ENCODE results near the gene INS. TPM values are rescaled to one million over a fixed set of nuclear protein-coding genes. Genes with fewer than 3 reads are reported as not detected.

INS gene
- total RNA-seq, 4 donors from 2014 or later = not detected

DNA sequence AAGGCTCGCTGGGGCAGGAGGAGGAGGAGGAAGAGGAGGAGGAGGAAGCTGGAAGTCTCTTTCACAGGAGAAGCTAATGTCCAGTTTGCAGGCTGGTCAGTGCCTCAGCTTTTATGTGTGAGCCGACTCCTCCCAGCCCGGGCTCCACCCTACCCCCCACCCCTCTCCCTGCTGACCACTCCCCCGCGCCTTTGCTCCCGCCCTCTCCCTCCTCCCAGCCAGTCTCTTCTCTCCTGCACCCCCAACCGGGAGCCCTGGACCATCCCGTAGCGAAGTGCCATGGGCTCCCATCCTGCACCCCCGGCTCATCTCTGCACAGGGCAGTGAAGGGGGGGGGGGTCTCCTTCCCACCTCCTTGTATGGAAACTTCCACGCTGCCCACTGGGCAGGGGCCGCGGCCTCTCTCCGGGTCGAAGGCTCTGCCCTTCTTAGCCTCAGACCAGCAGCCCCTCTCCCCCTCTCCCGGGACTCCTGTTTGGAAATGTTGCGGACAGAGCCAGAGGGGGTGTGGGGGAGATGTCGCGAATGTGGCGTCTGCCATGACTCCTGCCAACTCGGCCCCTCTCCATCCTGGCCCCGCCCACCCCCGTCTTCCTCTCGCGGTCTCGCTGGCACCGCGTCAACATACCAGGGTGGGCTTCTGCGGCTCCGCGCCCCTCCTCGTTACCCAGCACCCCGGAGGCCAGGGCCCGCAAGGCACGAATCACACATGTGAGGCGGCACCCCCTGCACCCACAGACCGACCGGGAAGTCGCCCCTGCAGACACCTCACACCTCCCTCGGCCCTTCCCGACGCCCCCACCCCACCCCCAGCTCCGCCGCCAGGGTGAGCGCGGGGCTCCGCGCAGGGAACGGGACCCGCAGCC, 23.6 kb downstream of the INS start:
- H3K4me1 ChIP-seq = peaks cover 0 to 34% (median 8%) of the 10 kb centered on the region in 4 donors
- 5% methylated on average over 46 of the region's 50 CpGs; no CpG with 5 or more reads in 1 of the 2 donors for WGBS, 2 donors (ENCODE audit: low coverage in 1 of 2)
- intact Hi-C loops (cut with DNase I; ENCODE audit: low total_unique reads) (no loop called here), in situ Hi-C loops (cut with MboI; ENCODE audit: low pct_ligation_motif_present in 1 of 4, low pct_unique_long_range_greater_than_20kb in 1 of 4, low sequenced_read_pairs in 3 of 4) (no loop called here)
- no peaks in the 10 kb centered on the region for H3K9me3 ChIP-seq
- H3K36me3 ChIP-seq = no peaks in the 10 kb centered on the region
- H3K27me3 ChIP-seq = peaks cover 98% of the 10 kb centered on the region
- DNase-seq = peak; percentile 34
- peak overlapping the region in 1 of 4 donors; percentile 34 for H3K27ac ChIP-seq
- peak overlapping the region in 3 of 4 donors; percentile 14 to 47 (median 17) for H3K4me3 ChIP-seq
- TF ChIP-seq EP300 (IDR thresholded peaks at IDR 0.05; ENCODE audit: low read depth) = no peak
- TF ChIP-seq, protein P1, sequence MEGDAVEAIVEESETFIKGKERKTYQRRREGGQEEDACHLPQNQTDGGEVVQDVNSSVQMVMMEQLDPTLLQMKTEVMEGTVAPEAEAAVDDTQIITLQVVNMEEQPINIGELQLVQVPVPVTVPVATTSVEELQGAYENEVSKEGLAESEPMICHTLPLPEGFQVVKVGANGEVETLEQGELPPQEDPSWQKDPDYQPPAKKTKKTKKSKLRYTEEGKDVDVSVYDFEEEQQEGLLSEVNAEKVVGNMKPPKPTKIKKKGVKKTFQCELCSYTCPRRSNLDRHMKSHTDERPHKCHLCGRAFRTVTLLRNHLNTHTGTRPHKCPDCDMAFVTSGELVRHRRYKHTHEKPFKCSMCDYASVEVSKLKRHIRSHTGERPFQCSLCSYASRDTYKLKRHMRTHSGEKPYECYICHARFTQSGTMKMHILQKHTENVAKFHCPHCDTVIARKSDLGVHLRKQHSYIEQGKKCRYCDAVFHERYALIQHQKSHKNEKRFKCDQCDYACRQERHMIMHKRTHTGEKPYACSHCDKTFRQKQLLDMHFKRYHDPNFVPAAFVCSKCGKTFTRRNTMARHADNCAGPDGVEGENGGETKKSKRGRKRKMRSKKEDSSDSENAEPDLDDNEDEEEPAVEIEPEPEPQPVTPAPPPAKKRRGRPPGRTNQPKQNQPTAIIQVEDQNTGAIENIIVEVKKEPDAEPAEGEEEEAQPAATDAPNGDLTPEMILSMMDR (IDR thresholded peaks at IDR 0.05) = no peak
- no peak for TF ChIP-seq POLR2A (IDR thresholded peaks at IDR 0.05)
- no peak for TF ChIP-seq POLR2AphosphoS5 (IDR thresholded peaks at IDR 0.05)

DNA sequence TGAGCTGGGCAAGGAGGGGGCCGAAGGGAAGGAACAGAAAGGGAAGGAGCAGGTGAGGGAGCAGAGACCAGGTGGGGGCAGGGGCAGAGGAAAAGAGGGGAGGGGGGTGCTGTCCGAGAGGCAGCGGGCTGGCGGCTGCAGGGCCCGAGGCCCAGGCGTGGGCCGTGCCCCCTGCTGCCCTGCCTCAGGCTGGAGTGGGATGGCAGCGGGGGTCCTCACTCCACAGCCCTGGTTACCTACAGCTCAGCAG, 24.1 kb downstream of the INS start:
- Histone ChIP-seq H3K36me3 (no peaks in the 10 kb centered on the region), H3K4me3 (peak overlapping the region in 1 of 4 donors; percentile 9), H3K27ac (no peak overlapping the region), H3K4me1 (peaks cover 0 to 34% (median 8%) of the 10 kb centered on the region in 4 donors), H3K27me3 (peaks cover 93% of the 10 kb centered on the region), H3K9me3 (no peaks in the 10 kb centered on the region)
- in situ Hi-C loops (cut with MboI; ENCODE audit: low pct_ligation_motif_present in 1 of 4, low pct_unique_long_range_greater_than_20kb in 1 of 4, low sequenced_read_pairs in 3 of 4) = no loop called here
- no peak for TF ChIP-seq POLR2AphosphoS5 (IDR thresholded peaks at IDR 0.05)
- no peak for TF ChIP-seq EP300 (IDR thresholded peaks at IDR 0.05; ENCODE audit: low read depth)
- TF ChIP-seq, protein P1 (IDR thresholded peaks at IDR 0.05) = no peak
- no peak for TF ChIP-seq POLR2A (IDR thresholded peaks at IDR 0.05)
- intact Hi-C loops (cut with DNase I; ENCODE audit: low total_unique reads) = no loop called here
- 27 to 40% methylated on average over 3 to 8 of the region's 8 CpGs for WGBS, 2 donors (ENCODE audit: low coverage in 1 of 2)
- no peak for DNase-seq

GRCh38 chr11:2136209-2136951, 24.6 kb downstream of the INS start:
- no peaks in the 10 kb centered on the region for H3K9me3 ChIP-seq
- WGBS, 2 donors (ENCODE audit: low coverage in 1 of 2) = 50 to 60% methylated on average over 2 to 24 of the region's 24 CpGs
- no peaks in the 10 kb centered on the region for H3K36me3 ChIP-seq
- no peak for DNase-seq
- H3K27ac ChIP-seq = no peak overlapping the region
- intact Hi-C loops (cut with DNase I; ENCODE audit: low total_unique reads) = no loop called here
- no peak for TF ChIP-seq EP300 (IDR thresholded peaks at IDR 0.05; ENCODE audit: low read depth)
- TF ChIP-seq POLR2A (IDR thresholded peaks at IDR 0.05) = no peak
- TF ChIP-seq, protein P1 (IDR thresholded peaks at IDR 0.05) = no peak
- no peak for TF ChIP-seq POLR2AphosphoS5 (IDR thresholded peaks at IDR 0.05)
- in situ Hi-C loops (cut with MboI; ENCODE audit: low pct_ligation_motif_present in 1 of 4, low pct_unique_long_range_greater_than_20kb in 1 of 4, low sequenced_read_pairs in 3 of 4) = no loop called here
- H3K27me3 ChIP-seq = peaks cover 88% of the 10 kb centered on the region
- H3K4me3 ChIP-seq = peak overlapping the region in 1 of 4 donors; percentile 9
- H3K4me1 ChIP-seq = peaks cover 0 to 34% (median 8%) of the 10 kb centered on the region in 4 donors

GRCh38 chr11:2135648-2136201, 25.3 kb downstream of the INS start:
- WGBS, 2 donors (ENCODE audit: low coverage in 1 of 2) = 71 to 82% methylated on average over 1 to 14 of the region's 14 CpGs
- peaks cover 81% of the 10 kb centered on the region for H3K27me3 ChIP-seq
- no peak for DNase-seq
- H3K4me3 ChIP-seq = no peak overlapping the region
- H3K36me3 ChIP-seq = no peaks in the 10 kb centered on the region
- no peak for TF ChIP-seq EP300 (IDR thresholded peaks at IDR 0.05; ENCODE audit: low read depth)
- no peak for TF ChIP-seq POLR2AphosphoS5 (IDR thresholded peaks at IDR 0.05)
- in situ Hi-C loops (cut with MboI; ENCODE audit: low pct_ligation_motif_present in 1 of 4, low pct_unique_long_range_greater_than_20kb in 1 of 4, low sequenced_read_pairs in 3 of 4) = no loop called here
- no peak overlapping the region for H3K27ac ChIP-seq
- peaks cover 0 to 31% (median 8%) of the 10 kb centered on the region in 4 donors for H3K4me1 ChIP-seq
- no peaks in the 10 kb centered on the region for H3K9me3 ChIP-seq
- intact Hi-C loops (cut with DNase I; ENCODE audit: low total_unique reads) = no loop called here

Data from transverse colon (tissue), 4 donors.